ENCODE measurements around the gene LARGE1.

DNA sequence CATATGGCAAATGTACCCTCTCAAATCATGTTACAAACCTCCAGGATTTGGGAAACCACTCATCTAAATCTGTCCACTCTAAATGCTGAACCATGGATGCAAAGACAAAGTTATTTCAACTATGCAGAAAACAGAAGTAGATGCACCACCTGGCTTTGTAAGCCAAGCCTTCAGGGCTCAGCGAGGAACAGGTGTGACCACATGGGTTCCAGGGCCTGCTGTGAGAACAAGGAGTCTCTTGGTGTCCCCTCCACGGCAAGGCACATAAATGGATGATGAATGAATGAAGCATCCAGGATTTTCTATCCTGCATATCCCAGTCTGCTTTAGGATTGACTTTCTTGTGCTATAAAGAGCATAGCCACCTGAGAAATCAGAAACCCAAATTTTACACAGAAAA lies 284.5 kb downstream of the LARGE1 start:
- no peak for TF ChIP-seq CREB1 (IDR thresholded peaks at IDR 0.05)
- no peak for TF ChIP-seq POLR2A (IDR thresholded peaks at IDR 0.05; ENCODE audit: control extremely low read depth in 1 of 2, low read depth in 2 of 2, low read length in 2 of 2)
